ENCODE data around the gene HYAL3. TPM values are rescaled to one million over a fixed set of nuclear protein-coding genes. Genes with fewer than 3 reads are reported as not detected.

Gene HYAL3
- polyA plus RNA-seq, 3 donors: 3.4 to 5.8 (median 4.9) TPM

DNA sequence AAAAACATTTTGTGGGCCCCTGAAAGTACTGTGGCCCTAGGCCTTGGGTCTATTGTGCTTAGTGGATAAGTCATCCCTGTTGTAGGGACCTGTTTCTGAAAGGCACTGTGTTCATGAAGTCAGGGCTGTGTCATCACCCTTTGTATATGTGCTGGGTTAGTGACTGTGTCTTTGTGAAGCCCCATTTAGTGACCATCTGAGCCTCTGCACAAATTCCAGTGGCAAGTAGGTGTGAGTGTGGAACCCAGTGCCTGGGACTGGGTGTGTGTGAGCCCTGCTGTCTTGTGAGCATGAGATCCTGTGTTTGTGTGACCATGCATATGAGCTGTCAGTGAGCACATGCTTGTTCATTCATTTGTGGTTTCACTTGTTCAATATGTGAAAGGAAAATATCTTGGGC lies 5.4 kb upstream of the HYAL3 start:
- Histone ChIP-seq H3K4me2 (replicated peaks; ENCODE audit: extremely low read depth, low read length, poor library complexity, severe bottlenecking) (no peak overlapping the region), H4K20me1 (ENCODE audit: insufficient read depth, low read length) (no peaks in the 10 kb centered on the region), H3K36me3 (replicated peaks in 1 of 2; ENCODE audit: control insufficient read depth in 1 of 2, insufficient read depth in 2 of 2, low read length in 2 of 2) (no peaks in the 10 kb centered on the region), H3K9ac (ENCODE audit: insufficient read depth, low read length, poor library complexity, severe bottlenecking) (no peak overlapping the region), H3K27me3 (ENCODE audit: control insufficient read depth in 2 of 2, insufficient read depth in 2 of 2, low read length in 2 of 2) (no peaks in the 10 kb centered on the region), H3K9me3 (replicated peaks in 1 of 2; ENCODE audit: control insufficient read depth in 1 of 2, insufficient read depth in 1 of 2, low read length in 2 of 2) (peaks cover 0 to 23% of the 10 kb centered on the region in 2 donors), H3K4me1 (ENCODE audit: control insufficient read depth in 1 of 2, insufficient read depth in 2 of 2, low read length in 2 of 2) (peaks cover 16 to 17% of the 10 kb centered on the region in 2 donors), H3K27ac (ENCODE audit: low read depth in 1 of 2, low read length in 2 of 2) (peak overlapping the region in 1 of 2 donors; percentile 26), H3K79me2 (ENCODE audit: insufficient read depth, low read length) (peaks cover 17% of the 10 kb centered on the region), H3K4me3 (replicated peaks in 1 of 3; ENCODE audit: low read depth in 2 of 3, low read length in 3 of 3) (no peak overlapping the region), H2AFZ (ENCODE audit: insufficient read depth, low read depth, low read length, poor library complexity, severe bottlenecking) (no peak overlapping the region)
- Mint-ChIP-seq H3K4me1 (peaks cover 21% of the 10 kb centered on the region), H3K27me3 (ENCODE audit: low read depth in 3 of 3) (no peaks in the 10 kb centered on the region), H3K27ac (no peak overlapping the region), H3K9me3 (peaks cover 0 to 23% (median 19%) of the 10 kb centered on the region in 7 donors), H3K36me3 (peaks cover 0 to 8% of the 10 kb centered on the region in 2 donors), H3K4me3 (no peak overlapping the region)
- peak in 1 of 3 donors; percentile 7 for DNase-seq
- no peak for TF ChIP-seq CTCF (IDR thresholded peaks at IDR 0.05)
- intact Hi-C loops (cut with micrococcal nuclease): no loop called here

- peaks cover 24 to 27% of the 10 kb centered on the region in 2 donors for H3K4me1 ChIP-seq (ENCODE audit: control insufficient read depth in 1 of 2, insufficient read depth in 2 of 2, low read length in 2 of 2)
- H3K36me3 ChIP-seq (replicated peaks in 1 of 2; ENCODE audit: control insufficient read depth in 1 of 2, insufficient read depth in 2 of 2, low read length in 2 of 2): no peaks in the 10 kb centered on the region
- WGBS (ENCODE audit: insufficient coverage): 82% methylated on average over 7 of the region's 14 CpGs
- no peaks in the 10 kb centered on the region for H3K27me3 ChIP-seq (ENCODE audit: control insufficient read depth in 2 of 2, insufficient read depth in 2 of 2, low read length in 2 of 2)
- no peaks in the 10 kb centered on the region for H4K20me1 ChIP-seq (ENCODE audit: insufficient read depth, low read length)
- no peak within 1 kb of the TSS for H3K4me2 ChIP-seq (replicated peaks; ENCODE audit: extremely low read depth, low read length, poor library complexity, severe bottlenecking)
- no peak within 1 kb of the TSS for H3K4me3 ChIP-seq (replicated peaks in 1 of 3; ENCODE audit: low read depth in 2 of 3, low read length in 3 of 3)
- H3K9me3 Mint-ChIP-seq: peaks cover 0 to 12% (median 9%) of the 10 kb centered on the region in 7 donors
- no peak within 1 kb of the TSS for H3K27ac ChIP-seq (ENCODE audit: low read depth in 1 of 2, low read length in 2 of 2)
- peak within 1 kb of the TSS; percentile 21 for H3K9ac ChIP-seq (ENCODE audit: insufficient read depth, low read length, poor library complexity, severe bottlenecking)
- peak within 1 kb of the TSS in 2 of 7 donors; percentile 15 to 37 for H3K27ac Mint-ChIP-seq
- peak in 1 of 3 donors; percentile 2 for DNase-seq
- TF ChIP-seq CTCF (IDR thresholded peaks at IDR 0.05): no peak
- H3K9me3 ChIP-seq (replicated peaks in 1 of 2; ENCODE audit: control insufficient read depth in 1 of 2, insufficient read depth in 1 of 2, low read length in 2 of 2): peaks cover 0 to 14% of the 10 kb centered on the region in 2 donors
- no peak within 1 kb of the TSS for H3K4me3 Mint-ChIP-seq
- H3K79me2 ChIP-seq (ENCODE audit: insufficient read depth, low read length): peaks cover 24% of the 10 kb centered on the region
- H3K36me3 Mint-ChIP-seq: peaks cover 0 to 2% of the 10 kb centered on the region in 2 donors
- H3K4me1 Mint-ChIP-seq: peaks cover 30% of the 10 kb centered on the region
- intact Hi-C loops (cut with micrococcal nuclease): no loop called here
- H3K27me3 Mint-ChIP-seq (ENCODE audit: low read depth in 3 of 3): no peaks in the 10 kb centered on the region
- no peak within 1 kb of the TSS for H2AFZ ChIP-seq (ENCODE audit: insufficient read depth, low read depth, low read length, poor library complexity, severe bottlenecking)
These were observed 4.0 kb upstream of the HYAL3 start, which contains the start of gene HYAL1 for GRCh38 chr3:50303013-50303815. Gene HYAL1, minus strand, starts transcription at chr3:50303574. Its CDS starts 618 bp downstream, at chr3:50302956.

Data from CD14-positive monocyte (primary cell).